Keratinocyte (primary cell): Measurements from ENCODE around the gene HJV.

Source experiments
- CTCF ChIP-seq, 3 experiments: IDR thresholded peaks in 1 of 3; conservative IDR thresholded peaks in 1 of 3; optimal IDR thresholded peaks in 1 of 3; 2 replicates in 2 of 3; 3 replicates in 1 of 3; pipeline versions ENCODE3 to v1.5.1; 2011; ENCODE audit warnings: low read length in 3 of 3, mild to moderate bottlenecking in 3 of 3, moderate library complexity in 2 of 3, control low read depth in 1 of 3, inconsistent platforms in 1 of 3; ENCODE audit not compliant: insufficient read depth in 2 of 3; ENCODE audit errors: extremely low read depth in 1 of 3
- EZH2 ChIP-seq: IDR thresholded peaks from one replicate; pipeline ENCODE4 v1.6.1; 2012; ENCODE audit warnings: inconsistent platforms, mild to moderate bottlenecking, low read length, moderate library complexity

GRCh38 chr1:145983206-145983675 is 38.3 kb downstream of the HJV start:
- TF ChIP-seq CTCF (optimal IDR thresholded peaks at IDR 0.05 in 1 of 3, IDR thresholded peaks at IDR 0.05 in 1 of 3, conservative IDR thresholded peaks at IDR 0.05 in 1 of 3; ENCODE audit: extremely low read depth in 1 of 3, insufficient read depth in 2 of 3, low read length in 3 of 3) (no peak), EZH2 (no peak)
